GM19438 (cell line): ENCODE results near the gene TOX2.

Source experiments
- ATAC-seq: cut with Tn5 transposase; IDR thresholded peaks from one replicate; pipeline ENCODE4 v1.9.1; 2021; ENCODE audit warnings: low read depth; ENCODE audit not compliant: unreplicated experiment

Gene TOX2, protein sequence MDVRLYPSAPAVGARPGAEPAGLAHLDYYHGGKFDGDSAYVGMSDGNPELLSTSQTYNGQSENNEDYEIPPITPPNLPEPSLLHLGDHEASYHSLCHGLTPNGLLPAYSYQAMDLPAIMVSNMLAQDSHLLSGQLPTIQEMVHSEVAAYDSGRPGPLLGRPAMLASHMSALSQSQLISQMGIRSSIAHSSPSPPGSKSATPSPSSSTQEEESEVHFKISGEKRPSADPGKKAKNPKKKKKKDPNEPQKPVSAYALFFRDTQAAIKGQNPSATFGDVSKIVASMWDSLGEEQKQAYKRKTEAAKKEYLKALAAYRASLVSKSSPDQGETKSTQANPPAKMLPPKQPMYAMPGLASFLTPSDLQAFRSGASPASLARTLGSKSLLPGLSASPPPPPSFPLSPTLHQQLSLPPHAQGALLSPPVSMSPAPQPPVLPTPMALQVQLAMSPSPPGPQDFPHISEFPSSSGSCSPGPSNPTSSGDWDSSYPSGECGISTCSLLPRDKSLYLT

DNA sequence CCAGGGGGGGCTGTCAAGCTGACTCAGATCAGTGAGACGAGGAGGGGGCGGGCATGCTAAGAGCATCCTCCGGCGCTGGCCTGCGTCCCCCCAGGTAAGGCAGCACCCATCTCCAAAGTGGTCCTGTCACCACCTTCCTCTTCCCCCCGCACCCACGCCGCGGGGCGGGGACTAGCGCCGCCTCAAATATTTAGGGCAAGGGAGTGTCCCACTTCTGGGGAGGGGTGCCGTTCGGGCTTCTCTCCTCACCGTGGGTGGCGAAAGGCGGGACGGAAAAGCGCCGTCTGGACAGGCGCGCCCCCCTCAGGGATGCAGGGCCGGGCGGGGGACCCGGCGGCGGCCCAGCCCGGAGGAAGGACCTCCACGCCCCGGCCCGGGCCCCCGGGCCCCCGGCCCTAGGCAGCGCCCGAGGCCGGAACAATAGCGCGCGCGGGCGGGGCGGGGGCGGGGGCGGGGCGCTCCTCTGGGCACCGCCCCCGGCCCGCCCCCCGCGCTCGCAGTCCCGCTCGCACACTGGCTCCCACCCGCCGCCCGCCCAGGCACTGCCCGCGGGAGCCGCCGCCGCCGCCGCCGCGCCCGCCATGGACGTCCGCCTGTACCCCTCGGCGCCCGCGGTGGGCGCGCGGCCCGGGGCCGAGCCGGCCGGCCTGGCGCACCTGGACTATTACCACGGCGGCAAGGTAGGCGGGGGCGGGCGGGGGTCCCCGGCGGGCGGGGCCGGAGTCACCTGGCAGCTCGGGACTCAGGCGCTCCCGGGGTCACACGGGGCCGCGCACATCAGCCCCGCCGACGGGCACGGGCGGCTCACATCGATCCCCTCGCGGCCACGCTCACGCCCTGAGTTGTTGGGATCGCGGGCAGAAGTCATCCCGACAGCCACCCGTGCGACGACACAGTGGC is at the start of gene TOX2:
TOX2 (plus strand) TSS at position 542 of the 900 bp plus-strand sequence; CDS start at position 582, 40 bp downstream.
- ATAC-seq: no peak

DNA sequence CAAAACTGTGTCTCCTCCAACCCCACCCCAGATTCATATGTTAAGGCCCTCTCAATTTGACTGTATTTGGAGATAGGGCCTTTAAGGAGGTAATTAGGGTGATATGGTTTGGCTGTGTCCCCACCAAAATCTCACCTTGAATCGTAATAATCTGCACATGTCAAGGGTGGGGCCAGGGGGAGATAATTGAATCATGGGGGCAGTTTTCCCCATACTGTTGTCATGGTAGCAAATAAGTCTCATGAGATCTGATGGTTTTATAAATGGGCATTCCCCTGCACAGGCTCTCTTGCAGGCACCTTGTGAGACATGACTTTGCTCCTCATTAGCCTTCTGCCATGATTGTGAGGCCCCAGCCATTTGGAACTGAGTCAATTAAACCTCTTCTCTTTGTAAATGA is 46.6 kb upstream of the TOX2 start:
- no peak for ATAC-seq

DNA sequence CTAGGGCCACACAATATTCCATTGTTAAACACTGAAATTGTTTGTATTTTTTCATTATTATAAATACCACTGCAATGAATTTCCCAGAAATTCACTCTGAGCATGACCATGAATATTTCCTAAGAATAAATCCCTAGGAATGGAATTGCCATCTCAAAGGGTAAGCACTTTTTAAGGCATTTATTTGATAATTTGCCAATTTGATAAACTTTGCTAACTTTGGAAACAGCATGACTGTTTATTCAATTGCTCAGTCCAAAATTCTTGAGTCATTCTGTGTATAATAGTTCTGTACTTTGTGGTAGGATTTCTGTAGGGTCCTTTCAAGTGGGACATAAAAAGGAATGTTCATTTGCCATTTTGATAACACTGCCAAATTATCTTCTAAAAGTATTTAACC is 44.2 kb upstream of the TOX2 start:
- no peak for ATAC-seq

DNA sequence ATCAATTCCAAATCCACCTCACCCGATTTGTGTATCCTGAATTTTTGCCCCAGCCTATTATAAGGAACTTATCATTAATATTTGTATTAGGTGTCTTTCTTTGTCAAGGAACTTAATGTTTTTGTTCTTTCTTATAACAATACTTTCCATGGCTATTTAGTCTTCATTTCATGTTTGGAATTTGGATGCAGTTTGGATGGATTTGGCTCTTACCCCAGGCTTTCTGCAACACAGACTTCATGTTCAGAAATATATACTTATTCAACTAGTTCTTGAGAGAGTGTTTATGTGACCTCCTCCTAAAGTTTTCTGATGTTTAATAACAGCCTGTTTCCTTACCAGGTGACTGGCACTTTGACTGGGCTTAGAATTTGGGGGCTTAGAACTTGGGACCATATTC is 35.9 kb upstream of the TOX2 start:
- ATAC-seq: no peak

DNA sequence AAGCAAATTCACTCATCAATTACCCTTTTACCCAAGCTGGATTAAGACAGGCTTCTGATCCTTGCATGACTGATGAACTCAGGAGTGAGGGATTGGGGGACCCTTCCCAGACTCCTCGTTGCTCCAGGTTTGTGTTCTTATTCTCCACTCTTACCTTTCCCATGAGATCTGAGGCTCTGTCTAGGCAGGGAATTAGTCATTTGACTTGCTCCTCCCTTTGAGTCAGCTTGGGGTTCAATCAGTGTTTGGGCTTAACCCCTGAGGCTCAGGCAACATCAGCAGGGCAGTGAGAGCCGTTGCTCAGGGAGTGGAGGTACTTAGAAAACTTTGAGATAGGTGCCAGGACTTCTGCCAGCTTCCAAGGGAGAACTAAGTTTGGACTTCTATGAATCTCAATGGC is 20.7 kb upstream of the TOX2 start:
- no peak for ATAC-seq

DNA sequence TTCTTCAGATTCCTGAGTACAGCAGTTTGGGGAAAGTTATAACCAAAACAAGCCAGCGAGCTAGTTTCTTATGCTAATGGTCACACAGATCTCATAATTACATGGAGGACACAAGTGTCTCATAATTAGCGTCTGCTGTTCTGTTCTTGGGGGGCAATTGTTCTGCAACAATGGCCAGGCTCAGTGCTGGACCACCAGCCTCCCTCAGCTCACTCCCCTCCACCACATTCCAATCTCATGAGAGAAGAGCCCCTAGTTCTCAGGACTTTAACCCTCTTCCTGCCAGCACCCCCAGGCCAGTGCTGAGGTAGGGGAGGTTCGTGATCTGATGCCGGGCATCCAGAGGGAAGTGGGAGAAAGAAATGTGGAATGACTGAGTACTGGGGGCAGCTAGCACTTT is 20.2 kb upstream of the TOX2 start:
- ATAC-seq: no peak

DNA sequence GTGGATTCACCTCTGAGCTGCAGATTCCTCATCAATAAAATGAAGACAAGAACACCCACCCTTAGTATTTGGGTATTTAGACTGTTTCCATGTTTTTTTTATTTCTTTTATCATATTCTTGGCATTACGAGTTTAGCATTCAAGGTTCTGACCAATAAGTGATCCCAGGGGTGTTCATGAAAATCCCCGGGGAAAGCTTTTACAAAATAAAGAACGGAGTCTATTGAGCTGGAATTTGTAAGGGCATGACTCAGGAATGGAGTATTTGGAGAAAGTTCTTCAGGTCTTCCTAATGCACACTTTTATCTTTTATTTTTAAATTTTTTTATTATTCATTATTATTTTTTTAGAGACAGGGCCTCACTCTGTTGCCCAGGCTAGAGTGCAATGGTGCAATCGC is 19.4 kb upstream of the TOX2 start:
- ATAC-seq: no peak

DNA sequence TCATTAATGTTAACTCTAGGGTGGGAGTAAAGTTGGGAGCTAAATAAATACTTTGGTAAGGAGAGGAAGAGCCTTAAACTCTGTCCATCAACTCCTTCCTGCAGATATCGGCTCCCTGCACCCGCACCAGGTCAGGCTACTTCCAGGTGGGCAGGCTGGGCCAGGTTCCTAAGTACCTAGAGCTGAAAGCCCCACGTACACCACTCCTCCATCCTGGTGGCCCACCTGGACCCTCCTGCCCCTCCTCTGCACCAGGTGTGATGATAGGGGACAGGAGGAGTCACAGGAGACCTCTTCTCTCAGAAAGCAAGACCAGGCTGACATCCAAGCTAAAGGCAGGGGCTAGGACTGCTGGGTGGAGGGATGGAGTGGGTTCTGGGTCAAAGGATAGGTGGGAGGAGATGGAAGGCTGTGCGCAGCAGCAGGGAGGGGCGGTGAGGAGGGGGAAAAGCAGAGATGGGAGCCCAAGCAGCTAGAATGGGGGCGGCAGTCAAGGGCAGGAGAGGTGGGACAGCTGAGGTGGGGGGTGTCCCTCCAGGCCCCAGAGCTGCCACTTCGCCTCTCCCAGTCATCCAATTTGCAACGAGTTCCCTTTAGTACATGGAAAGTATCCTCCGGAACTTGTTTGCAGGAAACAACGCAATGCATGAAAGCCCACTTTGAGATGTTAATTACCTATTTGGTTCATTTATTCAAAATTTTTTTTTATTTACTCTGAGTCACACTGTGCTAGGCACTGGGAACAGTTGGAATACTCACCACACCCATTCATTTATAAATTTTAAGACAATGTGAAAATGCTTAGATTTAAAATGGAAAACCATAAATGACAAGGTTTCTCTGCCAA is 15.2 kb upstream of the TOX2 start:
- no peak for ATAC-seq

DNA sequence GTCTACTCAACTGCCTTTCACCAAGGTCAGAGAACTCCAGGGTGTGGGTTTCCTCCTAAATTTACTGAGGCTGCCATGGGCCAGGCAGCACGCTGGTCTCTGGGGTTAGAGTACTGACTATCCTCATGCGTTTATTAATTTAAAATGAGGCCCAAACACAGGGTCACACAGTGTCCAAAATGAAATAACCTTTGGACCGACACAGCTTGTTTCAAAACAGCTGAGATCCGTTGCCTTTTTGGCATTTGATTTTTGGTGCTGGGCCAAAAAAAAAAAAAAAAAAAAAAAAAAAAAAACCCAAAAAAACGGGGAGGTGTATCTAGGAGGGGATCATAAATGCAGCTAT is 14.6 kb upstream of the TOX2 start:
- ATAC-seq: no peak

DNA sequence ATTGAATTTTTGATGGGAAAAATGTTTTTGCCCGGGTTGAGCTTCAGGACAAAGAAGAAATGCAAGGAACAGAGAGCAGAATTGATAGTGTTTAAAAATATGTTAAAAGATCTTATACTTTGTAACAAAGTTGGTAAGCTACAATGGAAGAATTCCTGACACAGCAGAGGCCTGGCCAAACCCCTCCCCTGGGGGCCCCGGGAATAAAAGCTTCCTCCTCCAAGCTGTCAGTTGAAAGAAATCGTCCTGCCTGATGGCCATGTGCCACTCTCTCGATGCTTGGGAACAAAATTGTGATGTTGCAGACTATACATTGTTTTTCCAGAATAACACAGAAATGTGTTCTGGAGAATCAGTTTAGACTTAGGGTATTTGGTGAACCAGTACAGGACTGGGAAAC is 14.2 kb upstream of the TOX2 start:
- no peak for ATAC-seq

DNA sequence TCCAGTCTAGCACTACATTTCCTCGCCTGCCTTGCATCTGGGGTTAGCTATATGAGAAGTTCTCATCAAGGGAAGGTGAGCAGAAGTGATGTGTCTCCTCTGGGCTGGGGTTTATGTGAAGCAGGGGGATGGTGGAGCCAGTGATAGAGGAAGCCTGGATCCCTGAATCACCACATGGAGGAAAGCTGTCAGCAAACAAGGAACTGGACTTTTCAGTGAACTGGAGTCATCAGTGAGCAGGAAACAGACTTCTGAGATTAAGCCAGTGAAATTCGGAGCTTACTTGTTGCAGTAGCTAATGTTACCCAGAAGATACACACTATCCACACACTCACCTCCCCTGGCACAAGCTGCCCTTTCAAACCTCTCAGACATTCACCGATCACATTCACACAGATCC is 13.4 kb upstream of the TOX2 start:
- no peak for ATAC-seq

DNA sequence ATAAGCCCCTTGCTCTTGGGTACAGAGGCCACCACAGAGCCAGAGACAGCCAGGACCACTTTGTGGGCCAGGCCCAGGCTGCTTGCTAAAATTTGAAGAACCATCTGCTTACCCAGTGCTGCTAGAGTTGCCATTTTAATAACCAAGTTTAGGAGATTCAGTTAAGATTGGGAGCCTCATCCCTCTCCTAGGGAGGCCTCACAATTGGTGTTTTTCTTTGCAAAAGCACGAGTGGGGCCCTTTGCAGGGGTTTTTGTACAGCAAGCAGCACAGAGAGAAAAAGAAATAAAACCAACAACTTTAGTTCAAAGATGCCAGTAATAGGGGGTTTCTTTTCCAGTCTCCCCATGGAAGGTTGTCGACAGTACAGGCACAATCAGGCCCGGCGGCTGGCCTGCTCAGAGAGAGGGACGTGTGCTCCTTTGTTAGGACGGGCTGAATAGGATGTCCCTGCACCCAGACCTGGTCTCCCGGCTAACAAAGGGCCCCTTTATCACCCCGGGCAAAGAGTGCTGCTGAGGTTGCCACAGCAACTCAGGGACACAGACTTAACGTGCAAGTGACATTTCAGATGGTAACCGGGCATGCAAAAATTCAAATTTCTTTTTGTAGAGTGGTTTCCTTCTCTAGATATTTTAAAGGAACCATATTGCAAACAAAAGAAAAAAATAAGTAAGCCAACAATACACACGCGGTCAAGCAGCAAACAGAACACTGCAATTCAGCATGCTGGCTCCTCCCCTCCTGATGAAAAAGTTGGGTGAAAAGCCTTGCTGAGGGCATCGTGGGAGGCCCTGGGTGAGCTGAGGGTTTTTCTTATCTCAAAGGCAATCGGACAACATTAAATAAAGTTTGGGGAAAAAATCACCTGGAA is 10.5 kb upstream of the TOX2 start:
- no peak for ATAC-seq

DNA sequence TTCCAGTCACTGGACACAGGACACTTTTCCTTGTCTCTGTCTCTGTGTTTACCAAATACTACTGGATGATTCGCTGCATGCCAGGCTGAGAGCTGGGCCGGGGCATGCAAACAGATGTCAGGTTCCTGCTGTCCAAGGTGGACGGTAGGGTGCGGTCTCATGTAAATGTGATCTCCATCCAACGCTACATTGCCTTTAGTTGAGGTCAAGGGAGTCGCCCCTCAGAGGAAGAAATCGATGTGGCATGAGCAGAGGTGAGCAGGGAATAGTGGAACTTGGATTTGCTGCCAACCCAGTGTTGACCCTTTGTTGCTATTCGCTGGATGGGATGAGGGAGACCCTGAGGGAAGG is 9.8 kb upstream of the TOX2 start:
- no peak for ATAC-seq

DNA sequence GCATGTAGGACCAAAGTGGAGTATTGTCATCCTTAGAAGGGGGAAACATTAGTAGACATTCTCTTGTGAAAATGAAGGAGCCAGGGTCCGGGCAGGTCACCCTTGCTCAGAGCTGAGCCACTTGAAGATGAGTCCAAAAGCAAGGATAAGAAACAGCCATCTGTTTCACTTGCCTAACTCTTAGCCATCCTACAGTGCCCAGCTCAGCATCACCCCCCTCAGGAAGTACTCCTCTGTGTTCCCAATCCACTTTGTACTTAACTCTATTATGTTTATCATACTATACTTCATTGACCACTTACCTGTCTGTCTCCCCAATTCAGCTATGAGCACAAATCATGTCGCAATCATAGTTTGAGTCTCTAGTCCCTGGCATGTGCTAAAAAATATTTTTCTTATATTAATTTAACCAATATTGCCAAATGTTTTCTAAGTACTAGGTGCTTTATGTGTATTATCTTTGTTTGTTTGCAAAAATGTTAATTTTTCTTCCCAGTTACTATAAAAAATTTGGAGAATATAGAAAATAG is 8.1 kb upstream of the TOX2 start:
- no peak for ATAC-seq

DNA sequence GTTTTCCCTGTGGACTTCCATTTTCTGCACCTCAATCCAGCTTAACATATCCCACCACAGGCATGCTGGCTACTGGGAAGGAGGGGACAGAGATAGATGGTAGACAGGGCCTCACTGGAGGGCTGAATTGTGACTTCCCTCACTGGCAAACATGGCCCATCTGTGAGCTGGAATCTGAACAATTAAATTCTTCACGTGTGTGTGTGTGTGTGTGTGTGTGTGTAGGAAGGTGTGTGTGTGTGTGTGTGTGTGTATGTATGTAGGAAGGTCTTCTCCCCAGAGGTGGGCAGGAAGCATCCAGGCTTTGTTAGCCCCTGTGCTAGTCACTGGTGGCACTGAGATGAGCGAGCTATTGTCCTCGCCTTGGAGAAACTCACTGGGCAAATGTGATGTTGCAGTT is 5.4 kb upstream of the TOX2 start:
- no peak for ATAC-seq

DNA sequence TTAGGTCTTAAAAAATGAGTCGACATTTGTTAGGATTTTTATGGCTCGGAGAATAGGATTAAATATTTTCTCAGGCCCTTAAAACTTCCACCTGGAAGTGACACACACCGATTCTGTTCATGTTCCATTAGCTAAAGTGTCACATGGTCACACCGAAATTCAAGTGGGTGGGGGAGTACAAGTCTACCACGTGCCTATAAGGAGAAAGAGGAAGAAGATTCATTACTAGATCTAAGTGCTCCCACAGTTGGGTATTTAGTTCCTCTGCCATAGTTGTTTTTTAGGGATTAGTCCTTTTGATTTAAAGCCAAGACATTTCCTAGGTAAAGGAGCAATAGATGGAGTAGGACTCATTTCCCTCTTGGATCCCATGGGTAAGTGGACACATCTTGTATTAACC is 4.9 kb upstream of the TOX2 start:
- no peak for ATAC-seq

DNA sequence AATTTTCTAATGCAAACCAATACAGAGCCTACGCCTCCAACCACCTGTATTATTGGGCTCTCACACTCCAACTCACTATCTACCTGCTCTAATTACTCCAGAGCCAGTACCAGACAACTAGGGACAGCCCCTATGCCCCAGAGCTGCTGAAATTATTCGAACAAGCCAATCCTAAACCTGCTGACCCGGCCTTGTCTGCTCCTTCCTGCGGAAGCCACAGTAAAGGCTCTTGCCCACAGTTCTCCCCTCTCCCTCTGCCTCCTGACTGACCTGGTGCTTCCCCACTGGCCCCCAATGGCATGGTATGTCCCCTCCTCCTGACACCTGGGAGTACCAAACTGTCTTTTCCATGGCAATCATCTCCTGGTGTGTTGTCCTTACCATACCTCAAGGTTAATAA is 4.1 kb upstream of the TOX2 start:
- no peak for ATAC-seq

DNA sequence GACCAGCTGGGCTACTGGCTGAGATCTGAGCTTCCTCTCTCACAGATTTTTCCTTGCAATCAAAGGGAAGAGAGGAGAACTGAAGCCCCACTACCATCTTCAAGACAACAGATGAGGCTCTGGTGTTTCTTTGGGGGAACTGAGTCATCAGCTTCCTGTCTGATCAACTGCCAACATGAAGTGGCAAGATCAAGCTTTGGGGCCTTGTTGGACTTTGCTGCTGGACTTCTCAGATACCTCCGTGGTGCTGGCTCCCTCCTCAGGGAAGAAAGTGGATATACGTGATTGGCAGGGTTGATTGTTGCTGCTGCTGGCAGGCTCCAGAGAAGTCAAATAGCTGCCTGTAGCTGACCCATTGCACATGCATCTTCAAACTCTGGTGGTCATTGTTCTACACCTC is 3.6 kb upstream of the TOX2 start:
- ATAC-seq: no peak

DNA sequence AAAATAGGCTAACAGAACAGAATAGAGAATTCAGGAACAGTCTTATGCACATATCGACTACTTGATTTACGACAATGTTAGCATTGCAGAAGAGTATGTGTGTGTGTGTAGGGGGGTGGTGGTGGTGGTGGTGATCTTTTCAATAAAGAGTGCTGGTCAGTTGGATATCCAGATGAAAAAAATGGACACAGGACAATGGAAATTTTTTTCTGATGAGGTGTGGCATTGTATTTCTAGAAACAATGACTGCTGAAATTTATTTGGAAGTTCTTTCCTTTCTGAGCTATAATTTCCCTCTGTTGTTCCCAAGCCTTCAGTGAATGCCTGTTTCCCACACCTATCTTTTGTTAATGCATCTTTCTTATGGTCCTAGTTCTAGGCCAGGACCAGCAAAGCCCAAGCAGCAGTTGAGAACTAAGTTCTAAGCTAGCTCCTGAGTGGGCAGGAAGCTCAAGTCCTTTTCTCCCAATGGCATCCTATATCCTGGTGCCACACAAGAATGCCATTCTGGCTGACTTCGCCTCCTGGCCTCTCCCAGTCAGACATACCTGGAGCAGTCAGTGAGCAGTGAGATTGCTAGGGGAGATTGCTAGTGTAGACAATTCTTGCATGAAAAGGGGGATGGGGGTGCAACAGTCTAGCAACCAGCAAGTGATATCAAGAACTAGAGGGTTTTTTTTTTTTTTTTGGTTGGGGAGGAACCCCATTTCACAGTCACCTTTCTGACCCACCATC is 1.2 kb upstream of the TOX2 start:
- no peak for ATAC-seq
